GM10248 (cell line): Measurements from ENCODE around the gene RNF31.

Source experiments
- CTCF ChIA-PET: fragments of 300-600 bp; sonication (Branson Sonifier 250); formaldehyde crosslinking; extraction: SDS; loops from one replicate; lab custom pipeline; 2021; ENCODE audit warnings: antibody characterized with exemption; lab: Yijun Ruan, JAX
- POLR2A ChIA-PET: fragments of 350-650 bp; sonication (Branson Sonifier 250); formaldehyde crosslinking; extraction: SDS; loops from one replicate; lab custom pipeline; 2020; ENCODE audit warnings: antibody characterized with exemption; lab: Yijun Ruan, JAX
- DNase-seq: peaks from one replicate; pipeline ENCODE4 v3.0.0; 2012; ENCODE audit errors: extremely low spot score
- CTCF ChIP-seq: IDR thresholded peaks from 2 replicates; pipeline ENCODE4 v1.5.1; 2012; ENCODE audit warnings: mild to moderate bottlenecking, low read depth; ENCODE audit errors: extremely low read depth, missing control alignments, control extremely low read depth

RNF31 gene

GRCh38 chr14:24110060-24110459 lies 37.2 kb upstream of the RNF31 start:
- POLR2A ChIA-PET = interaction anchor here (1.1 kb wide), 1 partner anchor 15 kb away, joined by 3 read pairs; no protein-coding TSS in a partner anchor
- no peak for DNase-seq
- CTCF ChIA-PET = interaction anchor here (0.7 to 13.5 kb wide), 17 partner anchors 8 to 168 kb away, joined by 3 to 246 read pairs (median 5); partner anchors contain the start of genes CHMP4A, EMC9, IRF9 and PCK2

DNA sequence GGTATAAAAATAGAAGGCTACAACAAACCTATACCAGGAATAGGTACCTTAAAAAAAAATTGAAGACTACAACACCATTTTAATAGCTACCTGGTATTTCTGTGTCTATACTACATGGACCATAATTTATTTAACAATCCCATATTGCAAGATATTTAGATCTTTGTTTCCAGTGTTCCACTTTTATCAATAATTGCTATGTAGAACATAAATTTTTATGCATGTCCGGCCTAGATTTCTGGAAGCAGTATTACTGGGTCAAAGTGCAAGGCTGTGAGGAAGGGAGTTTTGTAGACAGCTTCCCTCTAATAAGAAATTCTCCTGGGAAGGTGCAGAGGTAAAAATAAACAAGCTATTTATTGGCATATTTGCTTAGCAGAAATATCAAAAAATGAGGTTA lies 36.8 kb upstream of the RNF31 start:
- TF ChIP-seq CTCF = no peak
- POLR2A ChIA-PET = no interaction called here
- DNase-seq = no peak
- CTCF ChIA-PET = interaction anchor here (0.8 to 13.5 kb wide), 11 partner anchors 16 to 96 kb away, joined by 3 to 246 read pairs (median 7); partner anchors contain the start of genes EMC9, IRF9, PCK2 and PSME1

More at GRCh38 chr14:24110060-24110459, 37.2 kb upstream of the RNF31 start:
- no peak for TF ChIP-seq CTCF

- DNase-seq = no peak
- TF ChIP-seq CTCF = no peak
- ChIA-PET CTCF (interaction anchor here (1.0 to 6.1 kb wide), 12 partner anchors 10 to 481 kb away, joined by 3 to 46 read pairs (median 8); partner anchors contain the start of genes DHRS4, IRF9, PCK2 and PSME2), POLR2A (interaction anchor here (1.1 to 3.1 kb wide), 7 partner anchors 10 to 48 kb away, joined by 3 to 29 read pairs (median 18); partner anchors contain the start of genes IRF9, PCK2, PSME1 and PSME2)
These were observed 33.9 kb upstream of the RNF31 start for GRCh38 chr14:24113379-24113800.

- peak; percentile 80 for DNase-seq
- POLR2A ChIA-PET = interaction anchor here (0.8 to 3.1 kb wide), 16 partner anchors 11 to 81 kb away, joined by 3 to 29 read pairs (median 6); partner anchors contain the start of genes EMC9, FITM1, IPO4 and IRF9
- CTCF ChIA-PET = interaction anchor here (0.6 to 6.8 kb wide), 22 partner anchors 10 to 482 kb away, joined by 3 to 58 read pairs (median 5); partner anchors contain the start of genes DHRS4, EMC9, FITM1 and IRF9
- no peak for TF ChIP-seq CTCF
These were observed 33.3 kb upstream of the RNF31 start for GRCh38 chr14:24113801-24114531.

- POLR2A ChIA-PET = interaction anchor here (0.6 to 3.1 kb wide), 18 partner anchors 10 to 81 kb away, joined by 3 to 29 read pairs (median 4); partner anchors contain the start of genes EMC9, FITM1, IPO4 and IRF9
- DNase-seq = peak; percentile 98
- CTCF ChIA-PET = interaction anchor here (0.6 to 6.8 kb wide), 21 partner anchors 9 to 317 kb away, joined by 3 to 58 read pairs (median 5); partner anchors contain the start of genes DHRS4, EMC9, FITM1 and IRF9
- no peak for TF ChIP-seq CTCF
These were observed 32.5 kb upstream of the RNF31 start, which contains the start of the genes DCAF11 and NRL for GRCh38 chr14:24114532-24115421. Gene DCAF11 (plus strand): TSS chr14:24114777. CDS start chr14:24115595, 818 bp downstream. Gene NRL (minus strand): TSS chr14:24114949. CDS start chr14:24082848, 32,101 bp downstream.
